Activated gamma-delta T cell (primary cell): ENCODE results near the gene C6orf62.
"Not testable (repeated sequence)": the region's sequence is repeated elsewhere in the genome, so short reads cannot be mapped to it uniquely, and the experiment has no call there.

ENCODE experiments used
- DNase-seq: peaks from one replicate; lab custom pipeline; 2025; lab: John Stamatoyannopoulos, UW
- total RNA-seq, 2 donors: gene quantifications; one replicate each; lab custom pipeline; 2026; lab: John Stamatoyannopoulos, UW

The C6orf62 gene
- total RNA-seq, result 200 to 229 reads per million in 2 donors

- no peak for DNase-seq
Observed at GRCh38 chr6:24719125-24719971, at the start of gene C6orf62. TSS of gene C6orf62 (minus strand) at chr6:24719154. CDS start at chr6:24718668, 486 bp downstream.

- no peak for DNase-seq
Observed at GRCh38 chr6:24768361-24768760, 49.4 kb upstream of the C6orf62 start.

GRCh38 chr6:24766680-24767462 is 47.9 kb upstream of the C6orf62 start:
- no peak for DNase-seq

- DNase-seq, result not testable (repeated sequence)
Observed at GRCh38 chr6:24765968-24766367, 47.0 kb upstream of the C6orf62 start.

GRCh38 chr6:24764833-24765828 is 46.2 kb upstream of the C6orf62 start:
- DNase-seq, result not testable (repeated sequence)

- DNase-seq, result no peak
Observed at GRCh38 chr6:24763578-24763977, 44.6 kb upstream of the C6orf62 start.

- DNase-seq, result no peak
Observed at GRCh38 chr6:24761851-24762250, 42.9 kb upstream of the C6orf62 start.

- DNase-seq, result no peak
Observed at GRCh38 chr6:24761193-24761835, 42.4 kb upstream of the C6orf62 start.

GRCh38 chr6:24760210-24760609 is 41.3 kb upstream of the C6orf62 start:
- no peak for DNase-seq

GRCh38 chr6:24759718-24760117 is 40.8 kb upstream of the C6orf62 start:
- DNase-seq, result no peak

- no peak for DNase-seq
Observed at GRCh38 chr6:24757611-24758010, 38.7 kb upstream of the C6orf62 start.

- DNase-seq, result no peak
Observed at GRCh38 chr6:24755279-24755678, 36.3 kb upstream of the C6orf62 start.

GRCh38 chr6:24754378-24754777 is 35.4 kb upstream of the C6orf62 start:
- not testable (repeated sequence) for DNase-seq

- DNase-seq, result no peak
Observed at GRCh38 chr6:24753545-24753944, 34.6 kb upstream of the C6orf62 start.

GRCh38 chr6:24752917-24753492 is 34.1 kb upstream of the C6orf62 start:
- DNase-seq, result no peak

GRCh38 chr6:24752503-24752902 is 33.5 kb upstream of the C6orf62 start:
- no peak for DNase-seq

- DNase-seq, result not testable (repeated sequence)
Observed at GRCh38 chr6:24750878-24751277, 31.9 kb upstream of the C6orf62 start.

GRCh38 chr6:24749297-24749696 is 30.3 kb upstream of the C6orf62 start:
- no peak for DNase-seq

GRCh38 chr6:24744911-24745310 is 26.0 kb upstream of the C6orf62 start:
- DNase-seq, result no peak

- DNase-seq, result no peak
Observed at GRCh38 chr6:24743944-24744335, 25.0 kb upstream of the C6orf62 start.
